Effector CD8-positive, alpha-beta T cell (primary cell): Measurements from ENCODE around the gene RERGL.
"Not testable (repeated sequence)": the region's sequence is repeated elsewhere in the genome, so short reads cannot be mapped to it uniquely, and the experiment has no call there.

Experiments used
- DNase-seq: peaks from one replicate; lab custom pipeline; 2025; lab: John Stamatoyannopoulos, UW
- total RNA-seq, 4 experiments: gene quantifications; one replicate each; lab custom pipeline; 2026; lab: John Stamatoyannopoulos, UW

Gene RERGL, protein sequence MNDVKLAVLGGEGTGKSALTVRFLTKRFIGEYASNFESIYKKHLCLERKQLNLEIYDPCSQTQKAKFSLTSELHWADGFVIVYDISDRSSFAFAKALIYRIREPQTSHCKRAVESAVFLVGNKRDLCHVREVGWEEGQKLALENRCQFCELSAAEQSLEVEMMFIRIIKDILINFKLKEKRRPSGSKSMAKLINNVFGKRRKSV
- total RNA-seq: 0 to 0.12 (median 0) reads per million in 4 experiments

DNA sequence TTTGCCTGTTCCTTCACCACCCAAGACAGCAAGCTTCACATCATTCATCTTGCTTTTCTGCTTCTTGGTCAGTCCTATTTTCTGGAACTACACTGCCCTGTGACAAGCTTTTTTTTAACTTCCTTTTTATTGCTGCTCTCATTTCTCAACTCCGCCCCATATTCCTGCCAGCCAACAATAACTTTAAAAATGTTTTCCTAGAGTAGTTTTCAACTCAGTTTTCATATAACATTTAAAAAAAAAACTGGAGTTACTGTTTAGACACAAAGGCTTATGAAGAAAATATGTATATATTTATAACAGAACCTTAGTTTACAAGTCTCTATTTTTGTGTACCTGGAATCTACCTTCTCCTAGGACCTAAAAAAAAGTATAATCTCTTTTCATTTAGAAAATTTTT lies at the start of gene RERGL:
Gene RERGL (minus strand): TSS at position 101 of the 400 bp plus-strand sequence. CDS start 53 bp downstream, at position 48.
- DNase-seq: no peak

DNA sequence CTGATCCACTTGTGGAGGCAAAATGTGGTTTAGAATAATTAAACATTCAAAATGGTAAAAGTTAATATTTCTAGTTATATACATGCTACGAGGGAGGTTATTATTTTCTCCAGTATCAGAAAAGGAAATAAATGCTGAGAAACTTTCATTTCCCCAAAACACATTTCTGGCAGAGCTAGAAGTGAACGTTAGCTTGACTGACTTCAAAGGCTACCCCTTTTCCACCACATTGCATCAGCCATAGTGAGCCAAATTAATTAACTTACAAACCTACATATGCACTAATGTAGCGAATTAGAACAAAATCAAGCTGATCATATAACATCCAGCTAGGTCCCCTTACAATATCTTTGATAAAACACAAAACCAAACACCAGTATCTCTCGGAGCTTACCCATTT lies 49.3 kb upstream of the RERGL start:
- no peak for DNase-seq

DNA sequence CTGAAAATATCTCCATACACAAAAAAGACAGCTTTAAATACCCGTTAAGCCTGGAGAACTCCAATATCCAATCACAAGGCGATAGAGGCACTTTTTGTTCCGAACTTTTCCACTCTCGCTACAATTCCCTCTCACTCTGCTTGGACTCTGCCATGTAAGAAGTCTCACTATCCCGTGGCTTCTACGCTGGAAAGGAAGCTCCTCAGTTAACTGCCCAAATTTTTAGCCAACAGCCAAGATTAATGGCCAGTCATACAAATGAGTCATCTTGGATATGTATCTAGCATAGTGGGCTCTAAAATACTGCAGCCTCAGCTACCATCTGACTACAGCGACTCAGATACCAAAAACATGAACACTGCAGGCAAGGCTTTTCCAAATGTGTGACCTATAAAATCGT lies 45.5 kb upstream of the RERGL start:
- DNase-seq: no peak

DNA sequence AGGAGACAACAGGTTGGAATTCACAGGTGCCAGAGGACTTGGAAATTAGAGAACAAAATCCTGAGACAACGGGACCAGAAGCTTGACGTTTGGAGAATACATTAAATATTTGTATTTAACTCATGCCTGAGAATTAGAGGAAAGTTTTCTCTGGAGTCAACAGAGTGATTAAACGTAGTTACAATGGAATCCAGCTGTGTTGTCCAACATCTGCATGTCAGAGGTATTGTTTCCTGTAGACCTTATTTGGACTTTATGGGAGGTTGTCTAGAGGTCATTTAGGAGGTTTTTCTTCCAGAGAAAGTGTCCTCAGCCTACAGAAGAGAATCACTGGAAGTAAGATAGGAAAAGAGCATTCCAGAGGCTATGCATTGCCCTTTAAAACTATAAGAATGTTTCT lies 45.1 kb upstream of the RERGL start:
- no peak for DNase-seq

DNA sequence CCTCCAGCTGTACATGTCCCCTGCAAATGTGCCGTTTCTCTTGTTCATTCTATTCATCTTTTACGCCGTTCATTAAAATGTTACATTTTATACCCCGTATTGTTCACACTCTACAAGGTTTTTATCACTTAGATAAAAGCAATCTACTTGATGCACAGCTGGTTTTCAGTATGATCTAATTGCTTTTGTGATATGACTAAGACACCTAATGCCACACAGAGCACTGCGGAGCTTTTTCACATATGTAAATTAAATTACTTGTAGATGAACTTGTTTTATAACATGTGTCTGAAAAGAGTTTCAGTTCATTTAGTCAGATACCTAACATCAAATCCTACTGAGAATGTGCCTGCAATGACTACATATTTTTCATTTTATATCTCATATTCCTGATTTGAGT lies 40.9 kb upstream of the RERGL start:
- DNase-seq: no peak

DNA sequence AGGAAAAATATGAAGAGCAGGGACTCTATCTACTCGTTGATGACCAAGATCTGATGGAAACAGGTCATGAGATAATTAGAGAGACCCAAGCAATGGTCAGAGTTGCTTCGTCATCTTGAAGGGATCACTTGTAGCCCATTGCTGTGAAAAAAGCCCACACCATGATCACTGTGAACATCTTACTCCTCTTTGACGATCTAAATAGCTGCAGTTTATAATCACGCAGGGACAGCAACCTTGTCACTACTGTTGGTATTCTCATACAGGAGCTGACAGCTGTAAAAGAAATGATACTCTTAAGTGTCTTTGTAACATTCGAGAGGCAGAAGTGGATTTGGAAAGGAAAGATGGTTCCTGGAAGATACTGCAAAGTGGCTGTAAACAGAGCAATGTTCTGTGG lies 33.7 kb upstream of the RERGL start:
- no peak for DNase-seq

DNA sequence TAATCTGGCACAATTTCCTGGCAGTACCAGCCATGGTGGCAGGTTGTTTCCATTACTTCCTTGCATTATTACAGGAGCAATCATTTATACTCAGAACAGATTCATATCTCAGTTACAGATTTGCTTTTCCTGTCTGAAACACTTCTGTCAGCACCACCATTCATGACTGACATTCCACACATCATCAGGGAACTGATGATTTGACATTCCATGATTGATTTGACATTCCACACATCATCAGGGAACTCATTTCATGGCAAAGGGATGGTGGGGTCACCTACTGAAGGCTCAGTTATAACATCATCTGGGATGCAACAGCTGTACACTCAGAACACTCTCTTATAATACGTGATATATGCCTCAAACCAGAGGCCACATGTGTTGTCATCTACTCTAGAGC lies 30.9 kb upstream of the RERGL start:
- DNase-seq: no peak

DNA sequence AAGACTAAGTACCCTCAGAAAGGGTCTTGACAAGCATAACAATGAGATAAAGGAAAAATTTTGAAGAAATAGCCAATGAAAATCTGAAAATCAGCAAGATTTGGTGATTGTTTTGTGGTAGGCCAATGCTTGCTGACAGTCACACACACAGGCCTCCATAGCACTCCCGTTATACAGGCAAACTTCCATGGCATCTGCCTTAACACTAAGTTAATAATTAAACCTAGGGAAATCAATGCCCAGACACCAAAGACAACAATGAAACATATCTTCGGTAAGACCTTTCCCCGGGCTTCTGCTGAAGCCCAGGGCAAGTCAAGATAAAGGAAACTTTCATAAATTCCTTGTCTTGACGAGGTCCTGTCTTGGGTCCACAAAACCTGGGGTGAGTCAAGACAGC lies 18.6 kb upstream of the RERGL start:
- no peak for DNase-seq

DNA sequence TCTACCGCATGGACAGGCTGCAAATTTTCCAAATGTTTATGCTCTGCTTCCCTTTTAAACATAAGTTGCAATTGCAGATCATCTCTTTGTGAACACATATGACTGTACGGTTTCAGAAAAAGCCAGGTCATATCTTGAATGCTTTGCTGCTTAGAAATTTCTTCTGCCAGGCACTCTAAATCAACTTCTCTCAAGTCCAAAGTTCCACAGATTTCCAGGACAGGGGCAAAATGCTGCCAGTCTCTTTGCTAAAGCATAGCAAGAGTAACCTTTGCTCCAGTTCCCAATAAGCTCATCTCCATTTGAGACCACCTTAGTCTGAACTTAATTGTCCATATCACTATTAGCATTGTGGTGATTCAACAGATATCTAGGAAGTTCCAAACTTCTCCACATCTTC lies 13.6 kb upstream of the RERGL start:
- no peak for DNase-seq

DNA sequence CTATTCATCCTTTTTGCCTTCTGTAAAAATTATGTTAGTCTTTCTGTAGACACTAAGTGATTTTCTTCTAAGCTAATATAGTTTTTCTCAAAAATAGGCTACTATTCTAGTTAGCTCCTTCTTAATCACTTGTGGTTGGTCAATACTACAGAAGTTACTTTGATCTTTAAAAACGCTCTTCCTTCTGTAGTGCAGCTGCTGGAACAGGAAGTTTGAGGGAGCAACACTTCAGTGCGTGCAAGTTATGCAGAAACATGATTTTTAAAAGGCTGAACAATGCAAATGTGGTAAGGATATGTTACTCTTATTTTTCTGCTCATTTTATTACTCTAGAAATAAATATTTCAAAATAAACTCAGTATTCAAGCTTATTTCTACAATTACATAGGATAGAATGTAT lies 11.1 kb upstream of the RERGL start:
- no peak for DNase-seq

DNA sequence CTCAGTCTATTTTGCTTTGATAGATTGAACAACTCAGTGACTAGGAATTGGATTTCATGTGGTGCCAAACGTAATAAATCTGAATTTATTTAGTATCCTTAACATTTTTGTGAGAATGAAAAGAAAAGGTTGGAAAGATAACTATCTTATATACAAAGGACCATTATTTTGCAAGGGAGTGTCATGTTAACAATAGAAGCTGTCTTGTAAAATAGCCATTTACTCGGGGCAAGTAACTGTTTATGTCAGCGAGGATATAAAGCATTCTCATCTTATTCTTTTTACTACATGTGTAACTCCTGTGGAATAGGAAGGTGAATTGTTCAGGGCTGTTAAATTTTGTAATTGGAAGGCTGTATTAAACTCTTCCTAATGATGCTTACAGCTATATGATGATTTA lies 5.9 kb downstream of the RERGL start:
- DNase-seq: no peak

DNA sequence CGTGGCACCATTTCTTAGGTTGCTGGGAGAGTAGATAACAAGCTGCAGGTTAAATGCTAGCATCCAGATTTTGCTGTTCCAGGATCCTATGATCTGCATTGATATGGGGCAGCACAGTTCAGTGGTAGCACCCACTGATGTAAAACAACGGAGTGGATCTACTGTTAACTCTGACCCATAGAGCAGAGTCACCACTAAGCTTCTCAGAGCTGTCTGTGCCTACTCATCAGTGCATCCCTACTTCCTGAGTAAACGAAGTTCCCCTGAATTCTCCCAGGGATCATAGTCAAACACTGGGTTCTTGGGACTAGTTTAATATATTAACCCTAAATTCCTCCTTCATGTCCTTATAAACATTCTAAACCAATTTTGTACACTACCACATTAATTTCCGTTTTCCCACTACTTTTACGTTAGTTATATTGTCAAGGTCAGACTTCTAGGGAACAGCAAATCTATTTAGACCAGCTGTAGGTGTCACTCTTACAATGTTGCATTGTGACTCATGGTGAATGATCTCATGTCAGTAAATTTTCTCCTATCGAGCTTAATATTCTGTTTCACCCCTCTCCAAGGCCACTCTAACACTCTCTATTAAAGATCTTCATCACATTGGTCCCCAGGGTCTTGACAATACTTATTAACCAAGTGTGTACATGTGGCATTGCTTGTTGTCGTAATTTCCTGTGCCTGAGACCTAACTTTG lies 10.3 kb downstream of the RERGL start:
- DNase-seq: no peak

DNA sequence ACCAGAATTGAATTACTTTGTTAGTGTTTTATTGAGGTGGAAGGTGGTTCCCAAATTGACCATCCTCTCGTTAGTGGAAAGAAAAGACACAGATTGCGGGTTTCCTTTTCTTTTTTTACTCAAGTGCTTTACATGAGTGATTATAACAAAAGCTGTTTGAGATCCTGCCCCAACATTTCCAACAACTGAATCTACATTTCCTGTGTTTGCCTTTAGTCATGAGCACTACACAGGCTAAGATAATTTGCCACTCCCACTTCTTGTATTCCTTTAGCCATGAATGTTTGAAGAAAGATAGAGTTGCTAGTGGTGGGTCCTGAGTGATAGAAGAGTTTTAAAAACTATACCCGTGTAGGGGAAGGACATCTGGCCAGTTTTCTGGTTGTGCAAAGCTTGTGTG lies 16.0 kb downstream of the RERGL start:
- no peak for DNase-seq

DNA sequence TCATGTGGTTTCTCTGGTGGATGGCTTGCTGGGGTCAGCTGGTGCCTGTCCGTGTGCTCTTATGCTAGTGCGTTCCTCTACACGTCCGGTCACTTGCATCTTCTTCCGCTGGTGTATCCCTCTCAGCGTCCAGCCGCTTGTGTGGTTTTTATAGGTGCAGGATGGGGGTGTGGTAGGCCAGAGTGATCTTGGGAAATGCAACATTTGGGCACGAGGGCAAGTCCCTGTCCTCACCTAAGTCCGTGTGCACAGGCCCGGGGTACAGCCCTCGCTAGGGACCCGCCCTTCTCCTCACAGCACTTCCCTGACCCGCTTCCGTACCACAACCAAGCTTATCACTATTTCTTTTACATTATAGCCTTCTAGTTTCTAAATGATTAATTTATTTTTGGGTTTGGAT lies 17.3 kb downstream of the RERGL start:
- DNase-seq: no peak

DNA sequence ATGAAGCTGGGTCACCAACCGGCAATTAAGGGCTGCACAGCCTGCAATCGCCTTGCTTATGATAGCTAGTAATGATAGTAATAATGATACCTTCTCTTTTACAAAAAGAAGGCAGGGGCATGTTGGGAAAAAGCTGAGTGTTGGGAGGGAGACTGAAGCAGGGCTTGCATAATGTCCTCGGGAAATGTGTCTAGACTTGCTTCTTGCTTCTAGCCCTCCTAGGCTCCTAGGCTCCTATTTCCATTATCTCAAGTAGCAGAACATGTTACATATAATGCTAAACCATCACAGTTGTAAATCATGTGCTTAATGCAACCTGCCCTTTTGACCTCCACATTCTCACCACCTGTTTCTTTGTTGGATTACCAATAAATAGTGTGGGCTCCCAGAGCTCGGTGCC lies 18.7 kb downstream of the RERGL start:
- no peak for DNase-seq

DNA sequence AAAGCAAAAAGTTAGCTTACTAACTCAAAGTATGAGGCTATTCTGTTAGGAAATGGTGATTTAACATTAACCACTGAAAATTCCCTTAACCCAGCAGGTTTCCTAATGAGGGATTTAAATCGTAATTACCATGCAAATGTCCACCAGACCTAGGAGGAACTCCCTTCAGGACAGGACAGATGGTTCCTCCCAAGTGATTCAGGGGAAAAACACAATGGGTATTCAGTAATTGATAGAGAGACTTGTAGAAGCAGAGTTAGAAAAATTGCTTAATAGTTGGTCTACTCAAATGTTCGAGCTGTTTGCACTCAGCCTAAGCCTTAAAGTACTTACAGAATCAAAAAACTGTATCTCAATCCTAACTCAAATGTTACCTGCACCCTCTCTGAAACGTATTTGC lies 21.6 kb downstream of the RERGL start:
- no peak for DNase-seq

DNA sequence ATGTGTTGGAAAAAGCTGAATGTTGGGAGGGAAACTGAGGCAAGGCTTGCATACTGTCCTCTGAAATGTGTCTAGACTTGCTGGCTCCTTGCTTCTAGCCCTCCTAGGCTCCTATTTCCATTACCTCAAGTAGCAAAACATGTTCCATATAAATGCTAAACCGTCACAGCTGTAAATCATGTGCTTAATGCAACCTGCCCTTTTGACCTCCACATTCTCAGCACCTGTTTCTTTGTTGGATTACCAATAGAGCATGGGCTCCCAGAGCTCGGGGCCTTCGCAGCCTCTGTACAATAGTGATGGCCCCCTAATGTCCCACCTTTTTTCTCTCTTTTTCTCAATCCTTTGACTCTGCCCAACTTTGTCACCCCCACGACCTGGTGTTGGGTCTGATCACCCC lies 23.3 kb downstream of the RERGL start:
- DNase-seq: no peak

DNA sequence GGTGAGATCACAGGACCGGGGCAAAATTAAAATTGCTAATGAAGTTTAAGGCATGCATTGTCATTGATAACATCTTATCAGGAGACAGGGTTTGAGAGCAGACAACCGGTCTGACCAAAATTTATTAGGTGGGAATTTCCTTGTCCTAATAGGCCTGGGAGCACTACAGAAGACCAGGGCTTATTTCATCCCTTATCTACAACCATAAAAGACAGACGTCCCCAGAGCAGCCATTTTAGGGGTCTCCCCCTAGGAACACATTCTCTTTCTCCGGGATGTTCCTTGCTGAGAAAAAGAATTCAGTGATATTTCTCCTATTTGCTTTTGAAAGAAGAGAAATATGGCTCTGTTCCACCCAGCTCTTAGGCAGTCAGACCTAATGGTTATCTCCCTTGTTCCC lies 27.1 kb downstream of the RERGL start:
- DNase-seq: not testable (repeated sequence)

DNA sequence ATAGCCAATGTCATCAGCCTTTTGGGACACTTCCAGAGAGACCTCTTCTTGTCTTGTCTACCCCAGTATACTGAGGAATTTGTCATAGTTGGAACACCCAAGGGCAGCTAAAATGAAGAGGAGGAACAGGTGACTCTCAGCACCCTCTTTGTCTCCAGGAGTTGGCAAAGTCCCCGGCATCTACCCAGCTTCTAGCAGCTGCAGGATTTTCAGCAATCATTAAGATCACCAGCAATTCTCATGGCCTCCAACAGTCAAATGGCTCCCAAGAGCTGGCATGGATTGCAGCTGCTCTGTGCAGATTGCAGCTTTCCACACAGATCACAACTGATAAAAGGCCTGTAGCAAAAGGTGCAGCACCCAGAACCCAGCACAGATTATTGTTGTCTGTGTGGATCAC lies 32.9 kb downstream of the RERGL start:
- no peak for DNase-seq

DNA sequence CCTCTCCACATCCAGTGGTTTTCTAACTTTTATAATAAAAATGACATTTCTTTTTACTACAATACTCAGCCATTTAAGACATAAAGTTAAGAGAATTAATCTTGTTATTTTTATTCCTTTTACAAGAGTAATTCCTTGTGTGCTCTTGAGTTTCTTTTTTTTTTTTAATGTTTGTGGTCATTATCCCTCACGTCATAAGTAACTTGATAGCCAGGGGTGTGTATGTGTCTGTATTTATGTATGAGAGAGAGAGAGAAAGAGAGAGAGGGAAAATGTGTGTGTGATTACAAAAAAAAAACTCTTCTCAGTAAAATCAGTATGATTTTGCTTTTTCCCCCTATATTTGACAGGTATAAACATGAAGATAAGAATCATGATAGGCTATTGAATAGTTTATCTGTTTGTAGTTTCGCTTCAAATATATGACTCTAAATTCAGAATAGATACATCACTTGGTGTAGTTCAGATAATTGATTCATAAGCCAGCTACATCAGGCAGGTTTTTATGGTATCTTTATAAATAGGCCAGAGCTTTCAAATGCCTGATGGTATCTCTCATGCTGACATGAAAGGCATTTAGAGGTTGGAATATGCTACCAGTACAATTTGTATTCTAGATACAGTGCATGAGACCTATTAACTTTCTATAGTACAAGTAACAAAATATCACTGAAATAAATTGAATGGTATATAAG lies 34.9 kb downstream of the RERGL start:
- no peak for DNase-seq

DNA sequence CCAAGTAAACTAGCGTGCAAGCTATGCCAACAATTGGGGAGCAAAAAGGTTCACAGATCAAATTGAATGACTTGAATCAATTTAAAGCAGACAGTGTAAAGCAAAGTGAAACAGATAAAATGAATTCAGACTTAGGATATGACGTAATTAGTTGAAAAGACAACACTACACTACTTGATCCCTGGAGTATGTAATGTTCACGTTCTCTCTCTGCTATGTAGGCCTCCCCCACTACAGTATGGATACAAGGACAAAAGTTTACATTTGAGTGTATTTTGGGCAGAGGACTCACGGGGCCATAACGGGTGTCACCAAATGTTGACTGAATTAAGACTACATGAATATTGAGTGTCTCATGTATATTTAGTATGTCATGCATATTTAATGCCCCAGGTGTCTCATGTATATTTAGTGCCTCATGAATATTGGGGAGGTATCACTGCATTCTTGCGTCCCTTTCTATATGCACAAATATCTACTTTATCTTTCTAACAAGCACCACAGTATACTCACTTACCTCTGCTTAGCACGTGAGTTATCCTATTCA lies 44.5 kb downstream of the RERGL start:
- DNase-seq: no peak

DNA sequence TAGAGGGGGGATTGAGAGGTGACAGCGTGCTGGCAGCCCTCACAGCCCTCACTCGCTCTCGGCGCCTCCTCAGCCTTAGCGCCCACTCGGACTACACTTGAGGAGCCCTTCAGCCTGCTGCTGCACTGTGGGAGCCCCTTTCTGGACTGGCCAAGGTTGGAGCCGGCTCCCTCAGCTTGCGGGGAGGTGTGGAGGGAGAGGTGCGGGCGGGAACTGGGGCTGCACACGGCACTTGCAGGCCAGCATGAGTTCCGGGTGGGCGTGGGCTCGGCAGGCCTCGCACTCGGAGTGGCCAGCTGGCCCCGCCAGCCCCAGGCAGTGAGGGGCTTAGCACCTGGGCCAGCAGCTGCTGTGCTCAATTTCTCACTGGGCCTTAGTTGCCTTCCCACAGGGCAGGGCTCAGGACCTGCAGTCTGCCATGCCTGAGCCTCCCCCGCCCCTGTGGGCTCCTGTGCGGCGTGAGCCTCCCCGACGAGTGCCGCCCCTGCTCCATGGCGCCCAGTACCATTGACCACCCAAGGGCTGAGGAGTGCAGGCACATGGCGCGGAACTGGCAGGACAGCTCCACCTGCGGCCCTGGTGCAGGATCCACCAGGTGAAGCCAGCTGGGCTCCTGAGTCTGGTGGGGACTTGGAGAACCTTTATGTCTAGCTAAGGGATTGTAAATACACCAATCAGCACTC lies 49.8 kb downstream of the RERGL start:
- not testable (repeated sequence) for DNase-seq
